ENCODE measurements around the gene TMEM19.

The TMEM19 gene

DNA sequence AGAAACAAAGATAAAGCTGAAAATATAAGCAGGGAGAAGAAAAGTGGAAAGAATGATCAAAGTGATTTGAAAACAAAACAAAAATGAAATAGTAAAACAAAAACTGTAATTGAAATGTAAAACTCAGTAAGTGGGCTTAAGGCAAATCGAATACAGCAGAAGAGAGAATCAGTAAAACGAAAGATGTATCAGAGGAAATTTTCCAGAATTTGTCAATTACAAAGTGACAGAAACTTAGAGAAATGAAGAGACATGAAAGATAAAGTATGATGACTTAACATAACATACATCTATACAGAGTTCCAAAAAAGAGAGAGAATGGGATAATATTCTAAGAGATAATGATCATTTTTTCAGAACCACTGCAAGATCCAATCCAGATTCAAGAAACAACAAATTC lies 32.7 kb upstream of the TMEM19 start:
- DNase-seq = no peak
- Histone ChIP-seq H3K9me3 (no peaks in the 10 kb centered on the region), H3K4me1 (no peaks in the 10 kb centered on the region), H3K4me3 (ENCODE audit: low read depth, low read length) (no peak overlapping the region), H3K36me3 (peaks cover 66% of the 10 kb centered on the region), H3K27me3 (no peaks in the 10 kb centered on the region)
- no peak for TF ChIP-seq CTCF (IDR thresholded peaks at IDR 0.05; ENCODE audit: low read depth, low read length)

DNA sequence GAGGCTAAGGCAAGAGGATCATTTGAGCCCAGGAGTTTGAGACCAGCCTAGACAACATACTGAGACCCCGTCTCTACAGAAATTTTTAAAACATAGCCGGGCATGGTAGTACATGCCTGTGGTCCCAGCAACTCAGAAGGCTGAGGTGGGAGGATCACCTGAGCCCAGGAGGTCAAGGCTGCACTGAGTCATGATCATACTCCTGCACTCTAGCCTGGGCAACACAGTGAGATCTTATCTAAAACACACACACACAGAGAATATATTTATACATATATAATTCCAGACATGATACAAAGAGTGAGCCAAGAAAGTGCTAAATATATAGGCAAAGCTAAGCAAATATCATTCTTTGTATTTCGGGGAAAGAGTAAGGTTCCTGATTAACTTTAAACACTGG lies 31.7 kb upstream of the TMEM19 start:
- no peak for DNase-seq
- Histone ChIP-seq H3K4me3 (ENCODE audit: low read depth, low read length) (no peak overlapping the region), H3K9me3 (no peaks in the 10 kb centered on the region), H3K4me1 (no peaks in the 10 kb centered on the region), H3K36me3 (peaks cover 75% of the 10 kb centered on the region), H3K27me3 (no peaks in the 10 kb centered on the region)
- TF ChIP-seq CTCF (IDR thresholded peaks at IDR 0.05; ENCODE audit: low read depth, low read length) = no peak

DNA sequence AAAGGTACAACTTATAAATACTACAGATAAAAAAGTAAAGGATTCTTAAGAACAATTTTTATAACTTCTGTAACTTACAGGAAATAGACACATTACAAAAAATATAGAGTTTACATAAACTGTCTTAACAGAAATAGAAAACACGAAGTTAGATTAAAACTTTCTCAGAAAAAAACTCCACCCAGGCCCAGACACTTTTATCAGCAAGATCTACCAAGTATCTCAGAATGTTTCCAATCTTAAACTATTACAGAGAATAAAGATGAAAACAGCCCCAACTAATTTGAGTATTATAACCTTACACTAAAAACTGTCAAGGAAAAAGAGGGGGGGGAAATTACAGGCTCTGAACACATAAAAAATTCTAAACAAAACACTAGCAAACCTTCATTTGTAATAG lies 30.4 kb upstream of the TMEM19 start:
- no peaks in the 10 kb centered on the region for H3K9me3 ChIP-seq
- DNase-seq = no peak
- TF ChIP-seq CTCF (IDR thresholded peaks at IDR 0.05; ENCODE audit: low read depth, low read length) = no peak
- no peaks in the 10 kb centered on the region for H3K27me3 ChIP-seq
- H3K36me3 ChIP-seq = peaks cover 63% of the 10 kb centered on the region
- H3K4me1 ChIP-seq = no peaks in the 10 kb centered on the region
- no peak overlapping the region for H3K4me3 ChIP-seq (ENCODE audit: low read depth, low read length)

DNA sequence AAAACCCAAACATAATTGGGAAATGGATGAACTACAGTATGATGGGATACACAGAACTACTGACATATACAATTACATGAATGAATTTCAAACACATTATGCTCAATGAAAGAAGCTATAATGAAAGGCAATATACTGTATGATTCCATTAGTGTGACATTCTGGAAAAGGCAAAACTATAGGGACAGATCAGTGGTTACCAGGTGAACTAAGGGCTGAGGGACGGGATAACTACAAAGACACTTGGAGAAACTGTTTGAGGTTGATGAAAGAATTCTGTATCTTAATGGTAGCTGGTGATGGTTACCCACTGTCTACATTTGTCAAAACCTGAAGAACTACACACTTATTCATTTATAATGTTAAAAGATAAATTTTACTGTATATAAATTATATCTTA lies 30.0 kb upstream of the TMEM19 start:
- H3K4me1 ChIP-seq = no peaks in the 10 kb centered on the region

DNA sequence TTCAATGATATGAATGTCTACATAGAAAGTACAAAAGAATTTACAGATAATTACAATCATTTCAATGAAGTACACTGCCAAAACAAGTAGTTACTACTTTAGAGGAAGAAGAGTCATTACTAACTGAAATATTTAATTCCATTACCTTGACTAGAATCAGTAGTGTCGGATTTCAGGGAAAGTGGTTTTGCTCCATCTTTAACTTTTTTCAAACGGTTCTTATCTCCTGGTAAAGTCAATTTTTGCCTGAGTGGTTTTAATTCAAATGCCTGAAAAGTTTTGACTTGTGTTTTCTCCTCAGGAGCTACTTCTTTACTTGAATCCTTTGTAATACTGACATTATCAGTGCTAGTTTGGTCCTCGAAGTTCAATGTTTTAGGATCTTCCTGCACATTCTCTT lies 29.1 kb upstream of the TMEM19 start:
- Histone ChIP-seq H3K4me1 (no peaks in the 10 kb centered on the region), H3K4me3 (ENCODE audit: low read depth, low read length) (no peak overlapping the region), H3K36me3 (peaks cover 63% of the 10 kb centered on the region), H3K9me3 (no peaks in the 10 kb centered on the region), H3K27me3 (no peaks in the 10 kb centered on the region)
- no peak for TF ChIP-seq CTCF (IDR thresholded peaks at IDR 0.05; ENCODE audit: low read depth, low read length)
- DNase-seq = no peak

More for the DNA sequence above, 30.0 kb upstream of the TMEM19 start:
- TF ChIP-seq CTCF (IDR thresholded peaks at IDR 0.05; ENCODE audit: low read depth, low read length) = no peak
- DNase-seq = no peak
- Histone ChIP-seq H3K4me3 (ENCODE audit: low read depth, low read length) (no peak overlapping the region), H3K36me3 (peaks cover 63% of the 10 kb centered on the region), H3K27me3 (no peaks in the 10 kb centered on the region), H3K9me3 (no peaks in the 10 kb centered on the region)

- H3K4me3 ChIP-seq (ENCODE audit: low read depth, low read length) = peak overlapping the region; percentile 96
- H3K4me1 ChIP-seq = no peaks in the 10 kb centered on the region; the same call in 1 of the 2 replicates
- no peak for TF ChIP-seq CTCF (IDR thresholded peaks at IDR 0.05; ENCODE audit: low read depth, low read length)
- peaks cover 21% of the 10 kb centered on the region for H3K36me3 ChIP-seq
- no peaks in the 10 kb centered on the region for H3K27me3 ChIP-seq
- DNase-seq = no peak
- H3K9me3 ChIP-seq = no peaks in the 10 kb centered on the region
These were observed 23.8 kb upstream of the TMEM19 start for GRCh38 chr12:71661977-71662530.

All from BE2C (cell line).